Stimulated activated CD4-positive, alpha-beta T cell treated with anti-CD3 and anti-CD28 coated beads, Interleukin-4, amount 100 ng/mL, for 48 hours (primary cell): ENCODE results near the gene PALLD.
"Not testable (repeated sequence)": the region's sequence is repeated elsewhere in the genome, so short reads cannot be mapped to it uniquely, and the experiment has no call there.

Source experiments
- DNase-seq, 2 donors: peaks; one replicate each; pipeline ENCODE4 v3.0.0-alpha.2; 2020; ENCODE audit warnings: low read depth in 2 of 2

Gene PALLD

GRCh38 chr4:168794881-168795280, 298.0 kb downstream of the PALLD start:
- DNase-seq = no peak

GRCh38 chr4:168795346-168795745, 298.5 kb downstream of the PALLD start:
- DNase-seq = no peak

- DNase-seq = no peak
Observed at GRCh38 chr4:168796362-168797106, 299.7 kb downstream of the PALLD start.

GRCh38 chr4:168797194-168797593, 300.3 kb downstream of the PALLD start:
- no peak for DNase-seq

- DNase-seq = no peak
Observed at GRCh38 chr4:168797738-168798375, 301.0 kb downstream of the PALLD start.

GRCh38 chr4:168800926-168801325, 304.1 kb downstream of the PALLD start:
- DNase-seq = no peak

GRCh38 chr4:168802222-168802621, 305.4 kb downstream of the PALLD start:
- no peak for DNase-seq

- DNase-seq = not testable (repeated sequence)
Observed at GRCh38 chr4:168803052-168803451, 306.2 kb downstream of the PALLD start.

- DNase-seq = no peak
Observed at GRCh38 chr4:168803732-168804131, 306.9 kb downstream of the PALLD start.

GRCh38 chr4:168804146-168804545, 307.3 kb downstream of the PALLD start:
- no peak for DNase-seq

- no peak for DNase-seq
Observed at GRCh38 chr4:168805341-168805740, 308.5 kb downstream of the PALLD start.

GRCh38 chr4:168806247-168806646, 309.4 kb downstream of the PALLD start:
- not testable (repeated sequence) for DNase-seq

GRCh38 chr4:168811207-168811606, 314.4 kb downstream of the PALLD start:
- DNase-seq = no peak

- DNase-seq = no peak
Observed at GRCh38 chr4:168811786-168812651, 315.2 kb downstream of the PALLD start.

GRCh38 chr4:168812806-168813205, 316.0 kb downstream of the PALLD start:
- no peak for DNase-seq

- DNase-seq = no peak
Observed at GRCh38 chr4:168813890-168814289, 317.0 kb downstream of the PALLD start.

- no peak for DNase-seq
Observed at GRCh38 chr4:168815379-168816345, 318.8 kb downstream of the PALLD start.

- no peak for DNase-seq
Observed at GRCh38 chr4:168817370-168817769, 320.5 kb downstream of the PALLD start.

GRCh38 chr4:168822481-168822880, 325.6 kb downstream of the PALLD start:
- DNase-seq = no peak

- no peak for DNase-seq
Observed at GRCh38 chr4:168825975-168826374, 329.1 kb downstream of the PALLD start.

- no peak for DNase-seq
Observed at GRCh38 chr4:168826620-168827019, 329.8 kb downstream of the PALLD start.
